Stimulated activated CD8-positive, alpha-beta memory T cell treated with anti-CD3 and anti-CD28 coated beads, Interleukin-7, amount 100 ng/mL, for 1 hour (primary cell): Measurements from ENCODE around the gene DBX1.
"Not testable (repeated sequence)": the region's sequence is repeated elsewhere in the genome, so short reads cannot be mapped to it uniquely, and the experiment has no call there.

Experiments
- DNase-seq, 2 donors: peaks; one replicate each; pipeline ENCODE4 v3.0.0-alpha.2; 2020; ENCODE audit warnings: low read depth in 2 of 2

Gene DBX1

GRCh38 chr11:20160425-20161229, at the start of gene DBX1:
DBX1 (minus strand) TSS chr11:20160475; CDS start chr11:20160324, 151 bp downstream.
- DNase-seq, result no peak

- DNase-seq, result no peak
These were observed 48.4 kb upstream of the DBX1 start for GRCh38 chr11:20208622-20209111.

GRCh38 chr11:20207781-20208621, 47.7 kb upstream of the DBX1 start:
- DNase-seq, result no peak

GRCh38 chr11:20205807-20206206, 45.5 kb upstream of the DBX1 start:
- no peak for DNase-seq

GRCh38 chr11:20204681-20205080, 44.4 kb upstream of the DBX1 start:
- no peak for DNase-seq

- no peak for DNase-seq
These were observed 43.6 kb upstream of the DBX1 start for GRCh38 chr11:20203831-20204230.

GRCh38 chr11:20201231-20201630, 41.0 kb upstream of the DBX1 start:
- no peak for DNase-seq

- not testable (repeated sequence) for DNase-seq
These were observed 40.2 kb upstream of the DBX1 start for GRCh38 chr11:20200331-20200955.

GRCh38 chr11:20197881-20198280, 37.6 kb upstream of the DBX1 start:
- DNase-seq, result no peak

GRCh38 chr11:20194470-20194869, 34.2 kb upstream of the DBX1 start:
- DNase-seq, result no peak

GRCh38 chr11:20193307-20193706, 33.0 kb upstream of the DBX1 start:
- no peak for DNase-seq

- DNase-seq, result no peak
These were observed 32.4 kb upstream of the DBX1 start for GRCh38 chr11:20192641-20193040.

- DNase-seq, result no peak
These were observed 31.9 kb upstream of the DBX1 start for GRCh38 chr11:20192151-20192550.

GRCh38 chr11:20178976-20179375, 18.7 kb upstream of the DBX1 start:
- no peak for DNase-seq

- DNase-seq, result no peak
These were observed 16.9 kb upstream of the DBX1 start for GRCh38 chr11:20177136-20177535.

GRCh38 chr11:20172721-20173447, 12.6 kb upstream of the DBX1 start:
- DNase-seq, result no peak

- DNase-seq, result no peak
These were observed 3.7 kb upstream of the DBX1 start for GRCh38 chr11:20163783-20164481.

GRCh38 chr11:20162824-20163782, 2.8 kb upstream of the DBX1 start:
- DNase-seq, result no peak

GRCh38 chr11:20161923-20162744, 1.9 kb upstream of the DBX1 start:
- DNase-seq, result no peak
